Renal cortex interstitium (tissue), 11 donors: ENCODE results near the gene STUB1. TPM values are rescaled to one million over a fixed set of nuclear protein-coding genes. Genes with fewer than 3 reads are reported as not detected.

Experiments
- DNase-seq, 11 donors: peaks; one replicate each; pipeline ENCODE4 v3.0.0-alpha.2; 2013; ENCODE audit warnings: low read depth in 9 of 11, low spot score in 4 of 11; ENCODE audit errors: extremely low read depth in 1 of 11
- polyA plus RNA-seq, 3 donors: library from polyadenylated mRNA; unstranded; fragments of 120-200 nt; gene quantifications; one replicate each; pipeline ENCODE4 v1.2.1, GENCODE V29; 2013; ENCODE audit not compliant: insufficient read length in 3 of 3

Gene STUB1
- polyA plus RNA-seq, 3 donors: 97.8 to 133 (median 126) TPM

DNA sequence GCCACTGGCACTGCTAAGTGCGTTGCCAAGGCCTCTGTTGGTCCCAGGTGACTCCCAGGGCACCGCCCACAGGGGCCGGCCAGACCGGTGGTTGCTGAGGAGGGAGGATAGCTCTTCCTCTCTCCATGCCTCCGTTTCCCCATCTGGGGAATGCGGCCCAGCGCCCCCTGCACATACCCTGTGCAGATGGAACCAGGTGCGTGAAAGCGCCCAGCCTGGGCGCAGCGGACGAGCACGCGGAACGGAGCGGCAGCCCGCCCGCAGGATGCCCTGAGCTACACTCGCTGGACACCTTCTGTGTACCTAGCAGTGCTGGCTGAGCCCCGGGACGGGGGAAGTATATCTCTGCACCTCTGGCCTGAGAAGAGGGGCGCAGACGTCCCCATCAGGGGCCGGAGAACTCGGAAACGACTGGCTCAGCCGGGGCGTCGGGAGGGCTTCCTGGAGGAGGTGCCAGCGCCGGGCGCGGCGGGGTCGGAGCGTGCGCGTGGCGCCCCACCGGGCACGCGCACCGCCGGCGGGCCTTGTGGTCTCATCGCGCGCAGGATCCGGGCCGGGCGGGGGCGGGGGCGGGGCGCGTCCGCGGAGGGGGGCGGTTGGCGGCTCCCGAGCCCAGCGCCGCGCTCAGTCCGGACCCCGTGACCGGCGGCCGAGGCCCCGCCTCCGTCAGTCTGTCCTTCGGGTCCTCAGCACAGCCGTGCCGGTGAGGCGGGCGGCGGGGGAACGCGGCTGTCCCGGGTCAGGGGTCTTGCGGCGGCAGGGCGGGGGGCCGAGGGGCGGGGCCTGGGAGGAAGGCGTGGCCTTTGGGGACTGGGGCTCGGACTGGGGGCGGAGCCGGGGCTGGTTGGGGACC lies 46.5 kb downstream of the STUB1 start, which contains the start of the genes CCDC78 and HAGHL:
Gene CCDC78, minus strand, starts transcription at position 6 of the 853 bp plus-strand sequence. CDS start 76 bp downstream, outside the sequence.
Gene HAGHL, plus strand, starts transcription at position 669 of the 853 bp plus-strand sequence. CDS start 404 bp downstream, outside the sequence.
- DNase-seq: no peak

DNA sequence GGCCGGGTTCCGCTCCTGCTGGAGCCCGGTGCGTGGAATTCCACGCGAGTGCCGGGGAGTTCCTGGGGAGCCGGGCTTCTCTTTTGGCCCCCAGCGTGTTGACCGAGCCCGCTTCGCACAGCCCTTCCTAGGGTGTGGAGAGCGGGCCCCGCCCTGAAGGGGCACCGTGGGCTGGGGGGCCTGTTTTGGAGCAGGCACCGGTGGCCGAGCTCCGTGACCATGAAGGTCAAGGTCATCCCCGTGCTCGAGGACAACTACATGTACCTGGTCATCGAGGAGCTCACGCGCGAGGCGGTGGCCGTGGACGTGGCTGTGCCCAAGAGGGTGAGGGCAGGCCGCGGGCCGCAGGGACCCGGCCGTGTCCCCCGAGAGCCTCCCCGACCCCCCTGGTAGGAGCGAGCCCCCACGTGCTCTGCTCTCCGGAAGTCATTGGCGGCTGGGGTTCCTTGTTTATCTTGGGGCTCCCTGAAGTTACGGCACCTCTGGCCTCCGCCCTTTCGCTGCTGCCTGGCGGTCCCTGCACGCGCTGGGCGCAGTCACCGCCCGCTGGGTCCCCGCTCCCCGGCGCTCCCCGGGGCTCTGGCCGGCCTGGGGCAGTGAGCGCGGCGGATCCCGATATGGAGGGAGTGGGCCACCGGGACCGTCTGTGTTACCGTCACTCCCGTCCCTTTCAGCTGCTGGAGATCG lies 47.2 kb downstream of the STUB1 start:
- no peak for DNase-seq

DNA sequence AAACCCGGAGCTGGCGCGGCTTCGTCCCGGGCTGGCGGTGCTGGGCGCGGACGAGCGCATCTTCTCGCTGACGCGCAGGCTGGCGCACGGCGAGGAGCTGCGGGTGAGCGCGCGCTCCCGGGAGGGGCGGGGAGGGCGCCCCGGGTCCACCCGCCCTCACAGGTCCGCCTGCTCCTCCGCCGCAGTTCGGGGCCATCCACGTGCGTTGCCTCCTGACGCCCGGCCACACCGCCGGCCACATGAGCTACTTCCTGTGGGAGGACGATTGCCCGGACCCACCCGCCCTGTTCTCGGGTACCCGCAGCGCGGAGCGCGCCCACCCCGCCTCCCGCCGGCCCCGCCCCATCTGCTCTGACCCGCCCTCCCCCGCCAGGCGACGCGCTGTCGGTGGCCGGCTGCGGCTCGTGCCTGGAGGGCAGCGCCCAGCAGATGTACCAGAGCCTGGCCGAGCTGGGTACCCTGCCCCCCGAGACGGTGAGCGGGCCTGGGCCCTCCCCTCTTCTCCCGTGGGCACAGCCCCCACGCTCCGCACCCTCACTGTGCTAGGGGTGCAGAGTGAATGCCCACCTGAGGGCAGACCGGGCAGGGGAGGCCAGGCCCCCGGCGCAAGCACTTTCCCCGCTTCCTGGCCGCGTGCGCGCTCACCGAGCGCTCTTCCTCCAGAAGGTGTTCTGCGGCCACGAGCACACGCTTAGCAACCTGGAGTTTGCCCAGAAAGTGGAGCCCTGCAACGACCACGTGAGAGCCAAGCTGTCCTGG lies 48.1 kb downstream of the STUB1 start:
- DNase-seq: no peak

DNA sequence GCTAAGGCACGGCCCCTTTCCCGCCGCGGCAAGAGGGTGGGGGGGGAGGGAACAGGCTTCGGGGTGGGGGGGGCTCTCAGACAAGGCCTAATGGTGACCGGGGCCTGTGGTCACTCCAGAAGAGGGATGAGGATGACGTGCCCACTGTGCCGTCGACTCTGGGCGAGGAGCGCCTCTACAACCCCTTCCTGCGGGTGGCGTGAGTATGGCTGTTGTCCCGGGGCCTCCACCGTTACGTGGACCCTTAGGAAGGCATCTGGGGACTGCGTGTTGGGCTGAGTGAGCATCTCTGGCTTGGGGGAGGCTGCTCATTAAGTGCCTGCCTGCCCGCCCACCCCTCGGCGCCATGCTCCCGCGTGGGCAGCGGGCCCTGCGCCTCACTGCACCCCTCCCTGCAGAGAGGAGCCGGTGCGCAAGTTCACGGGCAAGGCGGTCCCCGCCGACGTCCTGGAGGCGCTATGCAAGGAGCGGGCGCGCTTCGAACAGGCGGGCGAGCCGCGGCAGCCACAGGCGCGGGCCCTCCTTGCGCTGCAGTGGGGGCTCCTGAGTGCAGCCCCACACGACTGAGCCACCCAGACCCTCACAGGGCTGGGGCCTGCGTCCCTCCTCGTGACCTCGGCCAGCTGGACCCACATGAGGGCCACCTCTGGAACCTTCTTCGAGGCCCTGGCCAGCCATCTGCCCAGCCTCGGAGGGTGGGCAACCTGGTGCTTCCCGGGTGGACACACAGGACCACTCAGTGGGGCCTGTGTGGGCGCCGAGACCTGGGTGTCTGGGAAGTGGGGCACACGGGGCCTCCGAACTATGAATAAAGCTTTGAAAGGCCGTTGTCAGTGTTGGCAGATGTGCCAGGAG lies 48.9 kb downstream of the STUB1 start:
- no peak for DNase-seq

DNA sequence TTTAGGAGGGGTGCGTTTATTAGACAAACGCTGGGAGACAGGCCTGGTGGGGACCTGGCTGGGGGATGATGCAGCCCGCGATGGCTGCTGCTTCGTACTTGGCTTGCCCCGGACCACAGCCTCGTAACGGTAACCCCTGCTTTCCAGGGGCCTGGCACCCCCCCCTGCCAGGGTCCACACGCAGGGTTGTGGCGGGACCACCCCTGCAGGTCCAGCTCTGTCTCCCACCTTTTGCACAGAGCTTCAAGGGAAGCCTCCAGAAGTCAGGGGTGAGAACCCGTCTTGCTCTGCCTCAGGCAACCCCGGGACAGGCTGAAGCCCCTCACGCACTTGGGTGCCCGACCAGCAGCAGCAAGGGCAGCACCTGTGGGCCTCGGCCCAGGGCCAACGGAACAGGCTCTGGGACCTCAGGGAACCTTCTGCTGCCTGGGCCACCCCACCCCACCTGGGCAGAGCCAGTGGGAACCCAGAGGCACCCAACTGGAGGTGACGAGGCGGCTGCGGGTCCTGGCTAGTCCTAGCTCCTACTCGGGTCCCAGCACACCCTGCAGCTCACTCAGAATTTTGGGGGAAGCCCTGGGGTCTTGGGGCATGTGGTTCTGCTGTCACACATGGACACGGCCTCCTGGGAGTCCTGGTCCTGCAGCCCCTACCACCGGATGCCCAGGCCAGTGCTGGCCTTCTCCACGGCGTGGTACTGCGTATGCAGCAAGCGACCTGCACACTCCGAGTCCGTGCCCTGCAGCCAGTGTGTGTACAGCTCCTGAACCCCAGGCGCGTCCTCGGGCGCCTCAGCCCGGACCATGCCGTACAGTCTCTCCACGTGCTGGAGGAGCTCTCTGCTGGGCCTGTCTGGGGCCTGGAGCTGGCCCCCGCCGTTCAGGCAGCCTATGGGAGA lies 49.8 kb downstream of the STUB1 start:
- DNase-seq: no peak

DNA sequence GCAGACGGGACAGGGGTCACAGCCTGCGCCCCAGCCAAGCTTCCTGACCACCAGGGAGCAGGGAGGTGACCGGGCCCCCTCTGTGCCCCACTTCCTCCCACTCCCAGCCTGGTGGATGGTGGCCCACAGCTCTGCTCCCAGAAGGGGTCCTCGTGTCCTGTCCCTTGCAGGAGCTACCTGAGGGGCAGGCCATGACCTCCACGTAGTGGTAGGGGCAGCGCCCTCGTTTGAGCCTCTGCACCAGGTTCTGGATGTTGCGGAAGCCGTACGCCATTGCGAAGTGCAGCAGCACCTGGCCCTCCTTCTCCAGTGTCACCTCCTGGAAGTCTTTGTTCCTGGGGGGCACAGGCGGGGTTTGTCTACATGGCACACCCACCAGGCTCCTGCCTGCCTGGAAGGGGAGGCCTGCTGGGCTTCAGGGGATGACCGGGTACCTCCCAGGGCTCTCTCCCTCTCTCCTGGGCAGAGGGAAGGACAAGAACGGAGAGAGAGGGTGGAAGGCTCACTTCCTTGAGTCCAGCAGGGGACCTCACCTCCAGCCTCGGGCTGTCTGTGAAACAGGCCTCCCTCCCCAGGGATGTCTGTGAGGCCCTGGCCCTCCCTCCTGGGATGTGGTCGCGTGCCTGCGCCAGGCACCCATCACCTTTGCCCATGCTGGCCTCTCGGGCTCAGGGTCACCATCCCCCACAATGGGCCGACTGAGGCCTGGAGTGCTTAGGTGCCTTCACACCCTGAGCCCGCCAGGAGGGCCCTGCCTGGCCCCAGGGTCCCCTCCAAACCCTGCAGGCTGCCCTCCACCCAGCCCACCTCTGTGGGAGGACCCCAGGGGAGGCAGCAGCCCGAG lies 50.7 kb downstream of the STUB1 start:
- DNase-seq: no peak

DNA sequence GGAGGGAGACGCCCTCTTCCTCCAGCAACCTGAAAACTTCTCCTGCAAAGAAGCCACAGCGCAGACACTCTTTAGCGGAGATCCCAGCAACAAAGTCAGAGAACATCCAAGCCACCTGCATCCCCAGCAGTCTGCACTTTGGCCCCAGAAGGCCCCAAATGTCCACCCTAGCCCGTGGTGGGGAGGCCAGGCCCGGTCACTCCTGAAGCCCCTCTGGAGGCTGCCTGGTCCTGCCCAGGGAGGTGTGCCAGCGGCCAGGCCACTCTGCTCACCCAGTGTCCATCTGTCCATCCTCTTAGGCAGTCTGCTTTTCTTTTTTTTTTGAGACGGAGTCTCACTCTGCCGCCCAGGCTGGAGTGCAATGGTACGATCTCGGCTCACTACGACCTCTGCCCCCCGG lies 52.1 kb downstream of the STUB1 start:
- DNase-seq: no peak

Other genes starting within 250 kb of the STUB1 start
- gene CAPN15, start 152.7 kb upstream of the STUB1 start, polyA plus RNA-seq: 10 to 100 TPM; 23.2 to 37.7 (median 35.0) TPM
- 10 to 100 TPM in 2 of 3 donors, 1 to 10 TPM in 1; 5.7 to 14.0 (median 14.0) TPM for gene PRR35, start 120.0 kb upstream of the STUB1 start, polyA plus RNA-seq
- 1 to 10 TPM; 5.1 to 8.9 (median 8.1) TPM for gene NHLRC4, start 113.4 kb upstream of the STUB1 start, polyA plus RNA-seq
- gene PIGQ, start 110.4 kb upstream of the STUB1 start, polyA plus RNA-seq: 10 to 100 TPM; 49.0 to 82.6 (median 66.2) TPM
- 10 to 100 TPM; 14.3 to 32.5 (median 23.6) TPM for gene RAB40C, start 90.3 kb upstream of the STUB1 start, polyA plus RNA-seq
- 1 to 10 TPM; 1.3 to 2.0 (median 2.0) TPM for gene WFIKKN1, start 49.4 kb upstream of the STUB1 start, polyA plus RNA-seq
- gene METTL26, start 44.1 kb upstream of the STUB1 start, polyA plus RNA-seq: 10 to 100 TPM; 39.3 to 62.6 (median 60.9) TPM
- gene MCRIP2, start 38.6 kb upstream of the STUB1 start, polyA plus RNA-seq: 10 to 100 TPM; 10.2 to 31.8 (median 22.6) TPM
- gene WDR90, start 31.0 kb upstream of the STUB1 start, polyA plus RNA-seq: 10 to 100 TPM; 36.9 to 62.0 (median 48.4) TPM
- gene RHOT2, start 12.3 kb upstream of the STUB1 start, polyA plus RNA-seq: 100 to 1,000 TPM in 1 of 3 donors, 10 to 100 TPM in 2; 51.8 to 111 (median 92.9) TPM
- gene RHBDL1, start 4.7 kb upstream of the STUB1 start, polyA plus RNA-seq: 1 to 10 TPM in 2 of 3 donors, under 1 TPM in 1; 0.84 to 2.5 (median 2.3) TPM
- gene JMJD8, start 3.9 kb downstream of the STUB1 start, polyA plus RNA-seq: 10 to 100 TPM; 48.7 to 73.8 (median 73.5) TPM
- gene WDR24, start 10.0 kb downstream of the STUB1 start, polyA plus RNA-seq: 10 to 100 TPM in 2 of 3 donors, 1 to 10 TPM in 1; 8.8 to 16.1 (median 14.2) TPM
- gene FBXL16, start 25.4 kb downstream of the STUB1 start, polyA plus RNA-seq: 1 to 10 TPM in 1 of 3 donors, under 1 TPM in 2; 0.67 to 2.7 (median 0.92) TPM
- 10 to 100 TPM in 2 of 3 donors, 1 to 10 TPM in 1; 4.0 to 15.4 (median 11.3) TPM for gene METRN, start 34.7 kb downstream of the STUB1 start, polyA plus RNA-seq
- gene ANTKMT, start 40.7 kb downstream of the STUB1 start, polyA plus RNA-seq: 10 to 100 TPM; 10.4 to 22.6 (median 21.6) TPM
- 1 to 10 TPM; 1.5 to 3.6 (median 3.1) TPM for gene CCDC78, start 46.0 kb downstream of the STUB1 start, polyA plus RNA-seq
- gene HAGHL, start 46.7 kb downstream of the STUB1 start, polyA plus RNA-seq: 10 to 100 TPM in 1 of 3 donors, 1 to 10 TPM in 2; 3.8 to 12.1 (median 5.1) TPM
- 10 to 100 TPM; 22.7 to 42.3 (median 26.5) TPM for gene CIAO3, start 60.6 kb downstream of the STUB1 start, polyA plus RNA-seq
- 10 to 100 TPM; 12.7 to 36.0 (median 18.1) TPM for gene MSLN, start 80.3 kb downstream of the STUB1 start, polyA plus RNA-seq
- gene RPUSD1, start 108.0 kb downstream of the STUB1 start, polyA plus RNA-seq: 10 to 100 TPM in 2 of 3 donors, 1 to 10 TPM in 1; 9.1 to 22.4 (median 16.7) TPM
- 10 to 100 TPM; 22.3 to 35.4 (median 32.3) TPM for gene CHTF18, start 108.2 kb downstream of the STUB1 start, polyA plus RNA-seq
- gene GNG13, start 120.3 kb downstream of the STUB1 start, polyA plus RNA-seq: under 1 TPM; 0.41 to 0.58 (median 0.47) TPM